Right ventricle myocardium inferior (tissue), 1 donor: ENCODE data around the gene SCAND1. TPM values are rescaled to one million over a fixed set of nuclear protein-coding genes. Genes with fewer than 3 reads are reported as not detected.
"Not testable (repeated sequence)": the region's sequence is repeated elsewhere in the genome, so short reads cannot be mapped to it uniquely, and the experiment has no call there.

Experiments used
- ATAC-seq: fragments of 200-7000 bp; cut with Tn5 transposase; one replicate; pipeline ENCODE4 v1.9.1; 2020; ENCODE audit warnings: mild to moderate bottlenecking, moderate library complexity
- DNase-seq: peaks from one replicate; pipeline ENCODE4 v3.0.0; 2021; ENCODE audit errors: missing footprints
- intact Hi-C: fragments of 100-400 bp; cut with DNase I; formaldehyde crosslinking; loops from one replicate; pipeline ENCODE4 v1.11.0; 2022
- long read RNA-seq: library from polyadenylated mRNA; unstranded; transcript quantifications from one replicate; pipeline ENCODE4 v2.0.0, GENCODE V29; 2021
- total RNA-seq: library from RNA; stranded (reverse); fragmentation: NEBNext Ultra II Directional; extraction: Animal tissue kit (Norgen Biotek cat#: 25700); gene quantifications from one replicate; pipeline ENCODE4 v1.2.1, GENCODE V29; 2021
- donor health status: DM: no; HTN: yes; CAD: no; lungs with severe emphysema.

Gene SCAND1
- 44.8 TPM for total RNA-seq
- long read RNA-seq, transcript SCAND1-201 (2 exons, 902 nt): major isoform, 13 of 28 reads
- long read RNA-seq, partial matches to known transcripts: 0 of 28 reads
- long read RNA-seq, other reads (novel, unspliced or antisense): 15 of 28 reads

GRCh38 chr20:35954200-35954906 lies at the start of gene SCAND1:
TSS of gene SCAND1 (minus strand) at chr20:35954502. CDS start at chr20:35954284, 218 bp downstream.
- DNase-seq (peak; percentile 96), ATAC-seq (peak; percentile 96)
- intact Hi-C loops: no loop called here

GRCh38 chr20:36004045-36004444 lies 49.7 kb upstream of the SCAND1 start:
- no peak for DNase-seq
- ATAC-seq: no peak
- intact Hi-C loops: no loop called here

- DNase-seq (no peak), ATAC-seq (no peak)
- intact Hi-C loops: no loop called here
Measured at GRCh38 chr20:36002855-36003254, 48.6 kb upstream of the SCAND1 start.

- DNase-seq, ATAC-seq, intact Hi-C loops: not testable (repeated sequence)
Measured at GRCh38 chr20:36001331-36001730, 47.0 kb upstream of the SCAND1 start.

GRCh38 chr20:35996492-35996891 lies 42.2 kb upstream of the SCAND1 start:
- intact Hi-C loops, ATAC-seq, DNase-seq: not testable (repeated sequence)

GRCh38 chr20:35994994-35995453 lies 40.7 kb upstream of the SCAND1 start:
- ATAC-seq: peak; percentile 96
- DNase-seq: peak; percentile 90
- intact Hi-C loops: loop anchor here (1.0 kb wide), 2 partner anchors 143 to 204 kb away; no protein-coding TSS in a partner anchor

GRCh38 chr20:35992713-35993335 lies 38.5 kb upstream of the SCAND1 start:
- intact Hi-C loops: no loop called here
- DNase-seq (peak; percentile 74), ATAC-seq (peak; percentile 72)

GRCh38 chr20:35991142-35991771 lies 37.0 kb upstream of the SCAND1 start:
- no peak for ATAC-seq
- intact Hi-C loops: no loop called here
- DNase-seq: no peak

- intact Hi-C loops: no loop called here
Measured at GRCh38 chr20:35988910-35989463, 34.7 kb upstream of the SCAND1 start.

GRCh38 chr20:35985806-35986205 lies 31.5 kb upstream of the SCAND1 start:
- no peak for DNase-seq
- intact Hi-C loops: no loop called here
- ATAC-seq: no peak

More at GRCh38 chr20:35988910-35989463, 34.7 kb upstream of the SCAND1 start:
- ATAC-seq: no peak
- no peak for DNase-seq

GRCh38 chr20:35984382-35984781 lies 30.1 kb upstream of the SCAND1 start:
- intact Hi-C loops: no loop called here
- DNase-seq (no peak), ATAC-seq (no peak)

- intact Hi-C loops: no loop called here
- no peak for DNase-seq
- no peak for ATAC-seq
Measured at GRCh38 chr20:35981969-35982368, 27.7 kb upstream of the SCAND1 start.

GRCh38 chr20:35979544-35979943 lies 25.2 kb upstream of the SCAND1 start:
- no peak for ATAC-seq
- intact Hi-C loops: no loop called here
- DNase-seq: peak; percentile 40

GRCh38 chr20:35978041-35978513 lies 23.8 kb upstream of the SCAND1 start:
- no peak for ATAC-seq
- intact Hi-C loops: no loop called here
- no peak for DNase-seq

- no peak for ATAC-seq
- DNase-seq: no peak
- intact Hi-C loops: no loop called here
Measured at GRCh38 chr20:35975576-35976373, 21.5 kb upstream of the SCAND1 start.

- intact Hi-C loops: no loop called here
- ATAC-seq (no peak), DNase-seq (no peak)
Measured at GRCh38 chr20:35974256-35974655, 20.0 kb upstream of the SCAND1 start.

GRCh38 chr20:35972462-35972861 lies 18.2 kb upstream of the SCAND1 start:
- intact Hi-C loops: no loop called here
- no peak for DNase-seq
- no peak for ATAC-seq

GRCh38 chr20:35971981-35972380 lies 17.7 kb upstream of the SCAND1 start:
- DNase-seq: no peak
- no peak for ATAC-seq
- intact Hi-C loops: no loop called here
